HG03280 (cell line): ENCODE data around the gene FTSJ1.
A peak's percentile ranks its signal among the peaks of the same experiment; 100 is the strongest.
"Not testable (repeated sequence)": the region's sequence is repeated elsewhere in the genome, so short reads cannot be mapped to it uniquely, and the experiment has no call there.

Source experiments
- ATAC-seq: cut with Tn5 transposase; IDR thresholded peaks from one replicate; pipeline ENCODE4 v1.9.1; 2021; ENCODE audit warnings: mild to moderate bottlenecking, moderate library complexity; ENCODE audit not compliant: unreplicated experiment

Gene FTSJ1

GRCh38 chrX:48493890-48494364 is 17.9 kb downstream of the FTSJ1 start:
- no peak for ATAC-seq

GRCh38 chrX:48496660-48497059 is 20.7 kb downstream of the FTSJ1 start:
- ATAC-seq: no peak

- ATAC-seq: no peak
Observed at GRCh38 chrX:48497871-48498270, 21.9 kb downstream of the FTSJ1 start.

GRCh38 chrX:48498374-48498809 is 22.4 kb downstream of the FTSJ1 start:
- ATAC-seq: no peak

GRCh38 chrX:48504261-48504660 is 28.3 kb downstream of the FTSJ1 start:
- no peak for ATAC-seq

GRCh38 chrX:48505481-48505880 is 29.5 kb downstream of the FTSJ1 start:
- no peak for ATAC-seq

- ATAC-seq: no peak
Observed at GRCh38 chrX:48507246-48507645, 31.2 kb downstream of the FTSJ1 start.

GRCh38 chrX:48508400-48509244 is 32.6 kb downstream of the FTSJ1 start, which contains the start of gene PORCN:
Gene PORCN, plus strand, starts transcription at chrX:48508992. Its CDS starts 829 bp downstream, at chrX:48509821.
- peak; percentile 91 for ATAC-seq

- ATAC-seq: no peak
Observed at GRCh38 chrX:48509245-48509590, 33.2 kb downstream of the FTSJ1 start.

- ATAC-seq: no peak
Observed at GRCh38 chrX:48509619-48510018, 33.6 kb downstream of the FTSJ1 start.

GRCh38 chrX:48511560-48511959 is 35.6 kb downstream of the FTSJ1 start:
- no peak for ATAC-seq

GRCh38 chrX:48512371-48512935 is 36.5 kb downstream of the FTSJ1 start:
- no peak for ATAC-seq

GRCh38 chrX:48513670-48514069 is 37.7 kb downstream of the FTSJ1 start:
- no peak for ATAC-seq

GRCh38 chrX:48514126-48514806 is 38.3 kb downstream of the FTSJ1 start:
- ATAC-seq: no peak

- no peak for ATAC-seq
Observed at GRCh38 chrX:48514868-48515460, 39.0 kb downstream of the FTSJ1 start.

- no peak for ATAC-seq
Observed at GRCh38 chrX:48515842-48516241, 39.8 kb downstream of the FTSJ1 start.

GRCh38 chrX:48516285-48516684 is 40.3 kb downstream of the FTSJ1 start:
- ATAC-seq: no peak

GRCh38 chrX:48516987-48517386 is 41.0 kb downstream of the FTSJ1 start:
- ATAC-seq: no peak

GRCh38 chrX:48519481-48519880 is 43.5 kb downstream of the FTSJ1 start:
- not testable (repeated sequence) for ATAC-seq

GRCh38 chrX:48520455-48520854 is 44.5 kb downstream of the FTSJ1 start:
- no peak for ATAC-seq

- no peak for ATAC-seq
Observed at GRCh38 chrX:48520976-48521352, 45.0 kb downstream of the FTSJ1 start.
